ENCODE measurements around the gene SLC3A2.
"Not testable (repeated sequence)": the region's sequence is repeated elsewhere in the genome, so short reads cannot be mapped to it uniquely, and the experiment has no call there.

Gene SLC3A2

GRCh38 chr11:62880803-62881578, at the start of gene SLC3A2:
TSS of gene SLC3A2 (plus strand) at chr11:62880896. CDS start at chr11:62881024, 128 bp downstream.
- intact Hi-C loops (cut with micrococcal nuclease) = loop anchor here (1.0 kb wide), 2 partner anchors 39 to 94 kb away; partner anchors contain the start of gene TMEM179B
- Mint-ChIP-seq H3K4me1 (ENCODE audit: low read depth) (peaks cover 54% of the 10 kb centered on the region), H3K9me3 (no peaks in the 10 kb centered on the region)

GRCh38 chr11:62830904-62831519, 49.7 kb upstream of the SLC3A2 start:
- Mint-ChIP-seq H3K36me3 (ENCODE audit: low read depth) (peaks cover 91% of the 10 kb centered on the region), H3K9me3 (no peaks in the 10 kb centered on the region), H3K27me3 (no peaks in the 10 kb centered on the region), H3K27ac (peak overlapping the region; percentile 94), H3K4me3 (peak overlapping the region; percentile 95), H3K4me1 (ENCODE audit: low read depth) (peaks cover 48% of the 10 kb centered on the region)
- intact Hi-C loops (cut with micrococcal nuclease) = loop anchor here (1.0 kb wide), 1 partner anchor 8 kb away; the partner anchor contains the start of gene WDR74

More at GRCh38 chr11:62880803-62881578, at the start of gene SLC3A2:
- Mint-ChIP-seq H3K36me3 (ENCODE audit: low read depth) (peaks cover 73% of the 10 kb centered on the region), H3K27ac (peak within 1 kb of the TSS; percentile 99), H3K27me3 (no peaks in the 10 kb centered on the region), H3K4me3 (peak within 1 kb of the TSS; percentile 96)

GRCh38 chr11:62831520-62832335, 49.0 kb upstream of the SLC3A2 start, which contains the start of gene STX5:
TSS of gene STX5 (minus strand) at chr11:62832051. CDS start at chr11:62831243, 808 bp downstream.
- Mint-ChIP-seq H3K27me3 (no peaks in the 10 kb centered on the region), H3K4me1 (ENCODE audit: low read depth) (peaks cover 53% of the 10 kb centered on the region), H3K9me3 (no peaks in the 10 kb centered on the region), H3K36me3 (ENCODE audit: low read depth) (peaks cover 89% of the 10 kb centered on the region), H3K27ac (peak within 1 kb of the TSS; percentile 94), H3K4me3 (peak within 1 kb of the TSS; percentile 95)
- intact Hi-C loops (cut with micrococcal nuclease) = loop anchor here (1.0 to 2.0 kb wide), 3 partner anchors 8 to 45 kb away; partner anchors contain the start of genes TMEM179B and WDR74

GRCh38 chr11:62832336-62833234, 48.1 kb upstream of the SLC3A2 start, which contains the start of gene TEX54:
TSS of gene TEX54 (minus strand) at chr11:62832841.
- H3K36me3 Mint-ChIP-seq (ENCODE audit: low read depth) = peaks cover 88% of the 10 kb centered on the region
- H3K9me3 Mint-ChIP-seq = no peaks in the 10 kb centered on the region
- H3K27me3 Mint-ChIP-seq = no peaks in the 10 kb centered on the region
- intact Hi-C loops (cut with micrococcal nuclease) = loop anchor here (2.0 kb wide), 2 partner anchors 14 to 46 kb away; partner anchors contain the start of gene TMEM179B
- H3K4me3 Mint-ChIP-seq = peak within 1 kb of the TSS; percentile 95
- peak within 1 kb of the TSS; percentile 94 for H3K27ac Mint-ChIP-seq
- H3K4me1 Mint-ChIP-seq (ENCODE audit: low read depth) = peaks cover 57% of the 10 kb centered on the region

- no peak overlapping the region for H3K4me3 Mint-ChIP-seq
- H3K9me3 Mint-ChIP-seq = no peaks in the 10 kb centered on the region
- no peaks in the 10 kb centered on the region for H3K27me3 Mint-ChIP-seq
- peaks cover 82% of the 10 kb centered on the region for H3K36me3 Mint-ChIP-seq (ENCODE audit: low read depth)
- intact Hi-C loops (cut with micrococcal nuclease) = no loop called here
- no peak overlapping the region for H3K27ac Mint-ChIP-seq
- H3K4me1 Mint-ChIP-seq (ENCODE audit: low read depth) = peaks cover 61% of the 10 kb centered on the region
Observed at GRCh38 chr11:62835336-62835735, 45.4 kb upstream of the SLC3A2 start.

- Mint-ChIP-seq H3K36me3 (ENCODE audit: low read depth) (peaks cover 43% of the 10 kb centered on the region), H3K27me3 (no peaks in the 10 kb centered on the region), H3K4me1 (ENCODE audit: low read depth) (peaks cover 43% of the 10 kb centered on the region), H3K27ac (no peak within 1 kb of the TSS), H3K4me3 (no peak within 1 kb of the TSS), H3K9me3 (no peaks in the 10 kb centered on the region)
- intact Hi-C loops (cut with micrococcal nuclease) = loop anchor here (1.0 kb wide), 1 partner anchor 8 kb away; no protein-coding TSS in a partner anchor
Observed at GRCh38 chr11:62839050-62839945, 41.4 kb upstream of the SLC3A2 start, which contains the start of gene WDR74. TSS of gene WDR74 (minus strand) at chr11:62839590. CDS start at chr11:62839570, 20 bp downstream.

- not testable (repeated sequence) for H3K27ac Mint-ChIP-seq, H3K27me3 Mint-ChIP-seq, H3K4me3 Mint-ChIP-seq, H3K9me3 Mint-ChIP-seq
- peaks cover 29% of the 10 kb centered on the region for H3K4me1 Mint-ChIP-seq (ENCODE audit: low read depth)
- H3K36me3 Mint-ChIP-seq (ENCODE audit: low read depth) = peaks cover 28% of the 10 kb centered on the region
- intact Hi-C loops (cut with micrococcal nuclease) = loop anchor here (1.0 to 2.0 kb wide), 3 partner anchors 36 to 113 kb away; partner anchors contain the start of genes NXF1, TMEM179B and TTC9C
Observed at GRCh38 chr11:62840721-62841360, 39.9 kb upstream of the SLC3A2 start.

- no peak overlapping the region for H3K27ac Mint-ChIP-seq
- H3K4me1 Mint-ChIP-seq (ENCODE audit: low read depth) = peaks cover 25% of the 10 kb centered on the region
- H3K36me3 Mint-ChIP-seq (ENCODE audit: low read depth) = peaks cover 23% of the 10 kb centered on the region
- intact Hi-C loops (cut with micrococcal nuclease) = loop anchor here (1.0 to 2.0 kb wide), 5 partner anchors 15 to 113 kb away; partner anchors contain the start of genes NXF1, TMEM179B and TTC9C
- no peak overlapping the region for H3K4me3 Mint-ChIP-seq
- no peaks in the 10 kb centered on the region for H3K27me3 Mint-ChIP-seq
- H3K9me3 Mint-ChIP-seq = no peaks in the 10 kb centered on the region
Observed at GRCh38 chr11:62841361-62842170, 39.1 kb upstream of the SLC3A2 start.

GRCh38 chr11:62842171-62842741, 38.4 kb upstream of the SLC3A2 start:
- H3K27ac Mint-ChIP-seq = no peak overlapping the region
- H3K4me1 Mint-ChIP-seq (ENCODE audit: low read depth) = peaks cover 22% of the 10 kb centered on the region
- H3K4me3 Mint-ChIP-seq = no peak overlapping the region
- H3K27me3 Mint-ChIP-seq = no peaks in the 10 kb centered on the region
- intact Hi-C loops (cut with micrococcal nuclease) = loop anchor here (1.0 to 2.0 kb wide), 2 partner anchors 15 to 39 kb away; no protein-coding TSS in a partner anchor
- peaks cover 17% of the 10 kb centered on the region for H3K36me3 Mint-ChIP-seq (ENCODE audit: low read depth)
- no peaks in the 10 kb centered on the region for H3K9me3 Mint-ChIP-seq

- not testable (repeated sequence) for H3K27me3 Mint-ChIP-seq, H3K9me3 Mint-ChIP-seq, H3K4me3 Mint-ChIP-seq, H3K27ac Mint-ChIP-seq
- Mint-ChIP-seq H3K4me1 (ENCODE audit: low read depth) (peaks cover 16% of the 10 kb centered on the region), H3K36me3 (ENCODE audit: low read depth) (peaks cover 10% of the 10 kb centered on the region)
- intact Hi-C loops (cut with micrococcal nuclease) = loop anchor here (1.0 to 2.0 kb wide), 2 partner anchors 14 to 38 kb away; no protein-coding TSS in a partner anchor
Observed at GRCh38 chr11:62842891-62843290, 37.8 kb upstream of the SLC3A2 start.
